Left ventricle myocardium superior (tissue), 1 donor: Measurements from ENCODE around the gene EFNA2. TPM values are rescaled to one million over a fixed set of nuclear protein-coding genes. Genes with fewer than 3 reads are reported as not detected.
"Not testable (repeated sequence)": the region's sequence is repeated elsewhere in the genome, so short reads cannot be mapped to it uniquely, and the experiment has no call there.

Experiments used
- ATAC-seq: fragments of 200-7000 bp; cut with Tn5 transposase; one replicate; pipeline ENCODE4 v1.9.1; 2020; ENCODE audit warnings: mild to moderate bottlenecking, moderate library complexity
- DNase-seq: peaks from one replicate; pipeline ENCODE4 v3.0.0-alpha.2; 2020
- intact Hi-C: fragments of 100-400 bp; cut with micrococcal nuclease; formaldehyde crosslinking; loops from one replicate; pipeline ENCODE4 v1.11.0; 2022
- total RNA-seq: library from RNA; stranded (reverse); fragmentation: NEBNext Ultra II Directional; extraction: Animal tissue kit (Norgen Biotek cat#: 25700); gene quantifications from one replicate; pipeline ENCODE4 v1.2.1, GENCODE V29; 2021
- donor health status: DM: no; HTN: yes; CAD: no; lungs with severe emphysema.

Gene EFNA2
- total RNA-seq, 1 donor from 2014 or later, result not detected

DNA sequence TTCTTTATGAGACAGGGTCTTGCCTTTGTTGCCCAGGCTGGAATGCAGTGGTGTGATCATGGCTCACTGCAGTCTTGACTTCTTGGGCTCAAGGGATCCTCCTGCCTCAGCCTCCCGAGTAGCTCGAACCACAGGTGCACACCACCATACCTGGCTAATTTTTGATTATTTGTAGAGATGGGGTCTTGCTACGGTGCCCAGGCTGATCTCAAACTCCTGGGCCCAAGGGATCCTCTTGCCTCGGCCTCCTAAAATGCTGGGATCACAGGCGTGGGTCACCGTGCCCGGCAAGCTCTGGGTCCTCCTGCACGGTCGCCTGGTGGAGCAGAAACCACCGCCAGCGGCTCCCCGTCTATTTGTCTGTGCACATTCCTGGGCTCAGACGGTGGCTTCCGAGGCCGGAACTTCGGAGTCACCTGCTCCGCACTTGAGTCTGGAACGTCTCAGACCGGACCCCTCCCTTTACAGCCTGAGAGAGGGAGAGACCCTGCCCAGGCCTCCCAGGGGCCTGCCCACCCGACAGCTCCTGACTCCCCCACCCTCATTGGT lies 22.2 kb downstream of the EFNA2 start:
- no peak for DNase-seq
- ATAC-seq, result no peak
- intact Hi-C loops, result no loop called here

DNA sequence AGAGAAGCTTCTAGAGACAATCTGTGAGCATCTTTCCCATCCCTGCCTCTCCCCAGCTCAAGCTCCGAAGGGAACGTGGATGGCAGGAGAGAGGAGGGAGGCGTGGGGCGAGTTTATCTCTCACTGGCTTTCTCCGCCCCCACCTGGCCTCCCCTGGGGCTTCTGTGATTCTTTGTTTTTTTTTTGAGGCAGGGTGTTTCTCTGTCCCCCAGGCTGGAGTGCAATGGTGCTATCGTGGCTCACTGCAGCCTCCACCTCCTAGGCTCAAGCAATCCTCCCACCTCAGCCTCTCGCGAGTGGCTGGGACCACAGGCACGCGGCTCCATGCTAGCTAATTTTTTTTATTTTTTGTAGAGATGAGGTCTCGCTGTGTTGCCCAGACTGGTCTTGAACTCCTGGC lies 23.0 kb downstream of the EFNA2 start:
- no peak for ATAC-seq
- intact Hi-C loops, result no loop called here

DNA sequence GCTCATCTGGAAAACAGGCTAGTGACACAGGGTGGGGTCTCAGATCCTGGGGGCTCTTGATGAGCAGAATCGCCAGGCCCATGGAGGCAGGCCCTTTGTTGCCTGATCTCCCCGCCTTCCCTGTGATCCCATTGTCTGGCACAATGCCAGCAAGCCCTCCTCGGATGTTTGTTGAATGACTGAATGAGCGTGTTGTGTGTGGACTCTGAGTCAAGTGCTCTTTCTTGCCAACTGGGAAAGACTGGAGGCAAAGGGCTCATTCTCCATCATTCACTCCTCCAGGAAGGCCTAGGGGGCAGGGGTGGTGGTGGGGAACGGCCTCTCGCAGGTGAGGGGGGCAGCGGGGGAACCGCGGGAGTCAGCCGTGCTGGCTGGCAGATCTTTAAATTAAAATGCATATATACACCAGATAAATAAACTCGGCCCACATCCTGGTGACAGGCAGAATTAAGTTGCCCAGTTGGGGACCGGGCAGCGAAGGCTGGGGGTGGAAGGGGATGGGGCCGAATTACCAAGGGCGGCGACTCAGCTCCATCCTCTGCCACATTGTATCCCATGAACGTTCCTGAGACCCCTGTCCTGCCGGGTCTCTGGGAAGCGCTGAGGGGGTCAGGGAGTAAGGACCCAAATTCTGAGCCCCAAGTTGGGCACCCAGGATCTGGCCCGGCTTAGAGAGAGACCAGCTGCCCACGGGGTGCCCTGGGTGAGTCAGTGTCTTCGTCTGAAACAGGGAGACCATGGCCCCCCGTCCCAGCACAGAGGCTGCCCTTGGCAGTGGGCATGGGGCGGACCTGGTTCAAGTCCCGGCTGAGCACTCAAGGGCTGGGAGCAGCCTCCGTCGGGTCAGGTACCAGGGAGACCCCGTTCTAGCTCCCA lies 24.5 kb downstream of the EFNA2 start:
- DNase-seq, result no peak
- intact Hi-C loops, result no loop called here
- ATAC-seq, result no peak

More for the DNA sequence above, 23.0 kb downstream of the EFNA2 start:
- DNase-seq, result no peak

DNA sequence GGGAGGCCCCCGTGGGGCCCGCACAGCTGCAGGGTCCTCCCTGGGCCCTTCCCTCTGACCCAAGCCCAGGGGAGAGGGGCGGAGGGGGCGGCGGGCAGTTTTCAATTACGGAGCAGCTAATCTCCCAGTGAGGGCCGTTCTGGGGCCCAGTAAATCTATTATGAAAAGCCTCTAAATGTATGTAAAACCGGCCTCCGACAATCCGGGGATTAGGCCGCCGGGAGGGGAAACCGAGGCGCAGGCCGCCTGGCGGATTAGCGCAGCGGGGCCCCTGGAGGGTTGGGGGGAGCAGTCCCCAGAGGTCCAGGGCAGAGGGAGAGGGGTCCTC lies 25.1 kb downstream of the EFNA2 start:
- intact Hi-C loops, result no loop called here
- no peak for DNase-seq
- ATAC-seq, result no peak

DNA sequence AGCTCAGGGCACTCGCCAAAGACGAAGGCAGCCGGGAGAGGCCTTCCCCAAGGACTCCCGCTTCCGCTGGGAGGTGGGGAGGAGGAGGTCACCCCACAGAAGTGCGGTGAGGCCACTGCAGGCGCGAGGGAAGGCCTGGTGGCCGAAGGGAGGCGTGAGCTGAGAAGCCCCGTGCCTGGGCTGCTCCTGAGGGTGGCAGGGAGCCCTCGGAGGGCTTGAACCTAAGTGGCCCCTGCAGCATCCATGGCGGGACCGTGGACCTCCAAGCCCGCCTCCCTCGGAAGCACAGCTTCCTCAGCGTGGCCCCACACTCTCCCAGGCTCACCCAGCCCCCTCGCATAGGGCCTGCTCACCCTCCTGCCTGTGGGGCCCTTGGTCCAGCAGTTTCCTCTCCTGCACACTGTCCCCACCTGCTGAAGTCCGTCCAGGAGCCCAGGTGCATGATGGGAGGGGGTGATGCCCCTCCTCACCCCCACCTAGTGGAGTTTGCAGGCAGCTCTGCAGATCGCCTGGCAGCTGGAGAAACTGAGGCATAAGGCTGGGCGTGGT lies 25.9 kb downstream of the EFNA2 start:
- DNase-seq (no peak), ATAC-seq (no peak)
- intact Hi-C loops, result no loop called here

DNA sequence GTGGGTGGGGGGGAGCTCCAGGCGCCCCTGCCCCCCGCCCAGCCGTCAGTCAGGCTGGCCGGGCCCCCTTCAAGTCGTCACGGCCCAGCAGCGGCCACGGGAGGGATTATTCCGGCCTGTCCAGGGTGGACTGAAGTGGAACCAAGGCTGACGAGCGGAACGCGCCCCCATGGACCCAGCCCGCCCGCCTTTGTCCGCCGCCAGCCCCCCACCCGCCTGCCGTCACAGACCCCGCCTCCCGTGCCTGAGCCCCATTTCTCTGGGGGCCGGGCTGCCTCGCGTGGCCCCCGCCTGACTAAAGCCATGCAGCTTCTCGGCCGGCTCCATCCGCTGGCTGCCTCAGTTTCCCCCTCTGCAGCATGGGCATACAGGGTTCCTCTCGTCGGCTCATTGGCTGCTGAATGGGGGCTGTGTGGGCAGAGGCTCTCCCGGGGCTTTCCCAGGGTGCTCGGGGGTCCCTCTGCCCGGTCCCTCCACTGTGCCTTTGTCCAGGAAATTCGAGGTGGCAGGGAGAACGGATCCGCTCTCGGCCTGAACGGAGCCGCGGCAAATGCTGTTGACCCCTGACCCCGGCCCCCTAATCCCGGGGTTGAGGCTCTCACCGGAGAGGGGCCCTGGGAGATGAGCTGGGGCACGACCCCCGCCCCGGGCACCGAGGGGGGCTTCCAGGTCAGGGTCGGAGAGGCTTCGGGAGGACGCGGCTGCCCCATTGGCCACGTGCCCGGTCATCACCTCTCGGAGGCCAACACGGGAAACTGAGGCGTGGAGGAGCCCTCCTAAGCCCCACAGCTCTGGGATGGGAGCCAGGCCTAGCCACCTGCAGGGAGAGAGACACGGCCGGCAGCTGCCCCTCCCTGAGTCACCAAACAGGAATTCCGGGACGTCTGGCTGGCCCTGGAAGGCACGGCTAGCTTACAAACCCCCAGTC lies 27.4 kb downstream of the EFNA2 start:
- intact Hi-C loops, result no loop called here
- DNase-seq (no peak), ATAC-seq (no peak)

DNA sequence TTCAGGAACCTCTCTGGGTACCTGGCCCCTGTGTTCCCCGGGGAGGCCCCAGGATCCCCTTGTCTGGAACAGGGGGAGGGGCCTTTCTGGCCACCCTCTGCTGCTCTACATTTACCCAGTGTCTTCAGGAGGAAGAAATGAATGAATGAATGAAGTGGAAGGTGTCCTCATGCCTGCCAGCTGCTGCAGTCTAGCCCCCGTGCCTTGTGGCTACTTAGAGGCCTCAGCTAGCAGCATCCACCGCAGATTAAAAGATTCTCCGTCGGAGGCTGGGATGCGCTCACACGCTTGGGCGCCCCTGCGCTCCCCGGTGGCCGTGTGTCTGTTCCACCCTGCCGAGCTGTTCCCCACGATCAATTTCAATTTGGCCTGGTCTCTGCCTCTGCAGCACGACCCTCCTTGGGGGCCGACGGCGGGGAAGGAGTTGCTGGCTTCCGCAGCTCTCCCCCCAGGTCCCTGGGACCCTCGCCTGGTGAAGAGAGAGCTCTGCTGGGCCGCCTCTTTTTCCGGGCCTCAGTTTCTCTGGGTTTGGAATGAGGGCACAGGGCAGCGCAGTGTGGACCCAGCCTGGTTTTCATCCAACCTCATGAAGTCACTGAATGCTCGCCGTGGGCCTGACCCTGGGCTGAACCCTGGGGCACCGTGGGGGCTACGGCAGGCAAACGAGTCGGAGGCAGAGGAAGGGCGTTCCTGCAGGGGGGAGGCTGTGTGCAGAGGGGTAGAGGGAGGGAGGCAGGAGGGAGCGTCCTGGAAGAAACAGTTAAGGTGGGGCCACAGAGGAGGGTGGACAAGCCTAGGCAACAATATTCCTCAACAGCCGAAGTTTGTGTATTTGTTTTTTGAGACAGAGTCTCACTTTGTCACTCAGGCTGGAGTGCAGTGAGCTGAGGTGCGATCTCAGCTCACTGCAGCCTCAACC lies 28.3 kb downstream of the EFNA2 start:
- ATAC-seq (no peak), DNase-seq (no peak)
- intact Hi-C loops, result no loop called here

DNA sequence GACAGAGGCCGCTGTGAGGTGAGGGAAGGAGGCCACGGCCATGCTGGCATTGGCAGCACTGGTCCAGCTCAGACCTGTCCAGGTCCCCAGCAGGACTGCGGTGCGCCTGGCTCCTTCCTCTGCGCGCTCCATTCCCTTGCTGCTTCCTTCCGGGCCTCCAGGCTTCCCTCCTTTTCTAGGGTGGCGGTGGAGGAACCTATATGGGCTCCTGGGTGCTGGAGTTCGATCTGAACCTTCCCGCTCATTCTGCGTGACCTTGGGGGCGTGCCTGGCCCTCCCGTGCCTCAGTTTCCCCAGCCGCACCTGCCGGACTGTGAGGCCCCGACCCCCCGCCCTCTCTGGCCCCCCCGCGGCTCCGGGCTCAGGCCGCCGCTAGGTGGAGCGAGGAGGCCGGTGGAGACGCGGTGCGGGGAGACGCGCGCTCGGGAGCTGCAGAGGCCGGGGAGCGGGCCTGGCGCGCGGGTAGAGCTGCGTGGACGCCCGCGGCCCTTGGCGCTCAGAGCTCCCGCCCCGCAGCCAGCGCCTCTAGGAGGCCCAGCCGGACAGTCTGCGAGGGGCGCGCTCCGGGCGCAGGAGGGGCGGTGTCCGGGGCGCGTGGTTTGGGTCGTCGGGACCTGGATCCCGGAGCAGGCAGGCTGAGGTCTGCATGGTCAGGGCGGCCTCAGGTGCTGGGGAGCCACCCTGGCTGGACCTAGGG lies 29.9 kb downstream of the EFNA2 start:
- intact Hi-C loops, result no loop called here
- ATAC-seq (peak; percentile 93), DNase-seq (peak; percentile 76)

DNA sequence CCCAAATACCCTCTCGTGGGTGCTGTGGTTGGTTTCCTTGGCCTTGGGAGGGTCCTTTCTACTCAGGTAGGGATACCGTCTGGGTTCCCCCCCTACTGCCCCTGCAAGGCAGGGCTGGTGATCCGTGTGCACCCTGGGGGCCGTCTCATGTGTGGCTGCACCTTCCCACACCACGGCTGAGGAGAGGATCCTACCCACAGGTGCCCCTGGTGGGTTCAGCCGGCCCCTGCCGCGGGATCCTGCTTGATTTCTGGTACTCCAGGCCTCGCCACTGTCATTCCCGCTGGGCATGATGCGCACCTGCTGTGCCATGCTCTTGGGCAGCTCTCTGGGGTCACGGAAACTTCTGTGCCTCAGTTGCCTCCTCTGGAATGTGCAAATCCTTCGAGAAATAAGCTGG lies 30.8 kb downstream of the EFNA2 start:
- ATAC-seq (no peak), DNase-seq (no peak)
- intact Hi-C loops, result no loop called here

DNA sequence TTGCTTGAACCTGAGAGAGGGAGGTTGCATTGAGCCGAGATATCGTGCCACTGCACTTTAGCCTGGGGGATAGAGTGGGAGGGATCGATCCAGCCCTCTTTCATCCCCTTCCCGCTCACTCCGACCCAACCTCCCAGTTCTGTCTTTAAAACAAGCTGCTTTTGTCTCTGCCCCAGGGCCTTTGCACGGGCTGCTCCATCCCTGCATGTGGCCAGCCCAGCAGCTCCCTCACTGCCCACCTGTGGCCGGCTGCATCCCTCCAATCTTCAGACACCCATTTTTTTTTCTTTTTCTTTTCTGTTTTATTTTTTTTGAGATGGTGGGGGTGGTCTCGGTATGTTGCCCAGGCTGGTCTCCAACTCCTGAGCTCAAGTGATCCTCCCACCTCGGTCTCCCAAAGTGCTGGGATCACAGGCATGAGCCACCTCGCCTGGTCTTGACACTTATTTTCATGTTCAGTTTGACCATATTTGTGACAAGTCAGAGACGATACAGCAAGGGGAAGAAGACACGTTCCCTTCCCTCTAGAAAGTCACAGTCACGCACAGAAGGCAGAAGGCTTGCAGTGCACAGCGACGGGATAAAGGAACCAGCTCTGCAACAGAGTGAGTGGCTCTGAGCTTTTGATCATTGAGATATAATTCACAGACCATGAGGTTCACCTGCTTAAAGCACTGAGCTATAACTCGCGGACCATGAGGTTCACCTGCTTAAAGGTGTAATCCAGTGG lies 31.8 kb downstream of the EFNA2 start:
- no peak for ATAC-seq
- intact Hi-C loops, result no loop called here
- no peak for DNase-seq

DNA sequence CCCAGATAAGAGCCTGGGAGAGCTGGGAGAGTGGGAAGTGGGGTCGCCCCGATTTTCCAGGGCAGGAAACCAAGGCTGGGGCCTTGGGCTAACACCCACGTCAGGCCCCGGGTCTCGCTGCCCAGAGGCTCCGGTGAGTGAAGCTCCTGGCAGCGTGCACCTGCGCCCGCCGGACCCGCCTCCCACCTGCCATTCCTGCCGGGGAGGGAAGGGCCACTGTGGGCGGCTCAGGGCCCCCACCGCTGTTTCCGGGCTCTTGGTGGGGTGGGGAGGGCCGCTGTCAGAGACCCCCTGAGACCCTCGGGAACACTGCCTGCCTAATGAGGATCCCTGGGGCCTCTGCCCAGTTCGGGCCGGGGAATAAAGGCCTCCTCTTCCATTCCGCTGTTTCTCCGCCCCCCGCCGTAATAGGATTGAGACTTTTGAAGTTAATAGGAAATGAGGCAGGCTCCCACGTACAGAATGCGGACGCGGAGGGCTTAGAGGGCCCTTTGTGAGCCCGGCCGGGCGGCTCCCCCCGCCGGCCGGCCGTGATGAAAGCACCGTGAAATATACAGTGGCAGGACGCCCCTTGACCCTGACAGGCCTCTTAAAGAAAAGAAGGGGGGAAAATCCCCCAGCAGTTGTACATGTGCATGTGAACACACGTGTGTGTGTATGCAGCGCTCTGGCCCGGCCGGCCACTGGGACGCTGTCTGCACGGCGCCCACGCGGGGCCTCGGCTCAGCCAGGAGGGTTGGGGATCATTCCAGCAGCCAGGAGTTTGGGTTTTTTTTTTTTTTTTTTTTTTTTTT lies 33.2 kb downstream of the EFNA2 start:
- ATAC-seq, result no peak
- DNase-seq, result no peak
- intact Hi-C loops, result no loop called here

DNA sequence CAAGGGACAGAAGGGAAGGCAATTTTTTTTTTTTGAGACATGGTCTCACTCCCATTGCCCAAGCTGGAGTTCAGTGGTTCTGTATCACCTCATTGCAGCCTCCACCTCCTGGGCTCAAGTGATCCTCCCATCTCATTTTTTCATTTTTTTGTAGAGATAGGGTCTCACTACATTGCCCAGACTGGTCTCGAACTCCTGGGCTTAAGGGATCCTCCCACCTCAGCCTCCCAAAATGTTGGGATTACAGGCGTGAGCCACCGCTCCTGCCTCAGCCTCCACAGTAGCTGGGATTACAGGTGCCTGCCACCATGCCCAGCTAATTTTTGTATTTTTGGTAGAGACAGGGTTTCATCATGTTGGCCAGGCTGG lies 34.6 kb downstream of the EFNA2 start:
- ATAC-seq, DNase-seq, intact Hi-C loops: not testable (repeated sequence)

DNA sequence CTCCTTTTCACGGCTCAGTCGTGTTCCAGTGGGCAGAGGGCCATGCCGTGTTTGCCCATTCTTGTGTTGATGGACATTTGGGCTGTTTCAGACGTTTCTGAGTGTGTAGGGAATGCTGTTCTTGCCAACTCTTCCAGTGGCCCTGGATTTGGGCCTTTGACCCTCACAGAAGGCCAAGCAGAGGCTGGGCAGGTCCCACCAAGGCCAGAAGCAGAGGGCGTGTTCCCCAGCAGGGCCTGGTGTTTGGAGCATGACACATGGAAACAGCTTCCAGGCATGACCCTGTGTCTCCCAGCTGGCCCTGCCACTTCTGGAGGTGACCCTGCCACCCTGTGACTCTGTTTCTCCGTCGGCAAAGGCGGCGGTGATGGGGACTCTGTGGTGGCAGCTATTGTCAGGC lies 35.9 kb downstream of the EFNA2 start:
- intact Hi-C loops, result no loop called here
- no peak for ATAC-seq
- no peak for DNase-seq

DNA sequence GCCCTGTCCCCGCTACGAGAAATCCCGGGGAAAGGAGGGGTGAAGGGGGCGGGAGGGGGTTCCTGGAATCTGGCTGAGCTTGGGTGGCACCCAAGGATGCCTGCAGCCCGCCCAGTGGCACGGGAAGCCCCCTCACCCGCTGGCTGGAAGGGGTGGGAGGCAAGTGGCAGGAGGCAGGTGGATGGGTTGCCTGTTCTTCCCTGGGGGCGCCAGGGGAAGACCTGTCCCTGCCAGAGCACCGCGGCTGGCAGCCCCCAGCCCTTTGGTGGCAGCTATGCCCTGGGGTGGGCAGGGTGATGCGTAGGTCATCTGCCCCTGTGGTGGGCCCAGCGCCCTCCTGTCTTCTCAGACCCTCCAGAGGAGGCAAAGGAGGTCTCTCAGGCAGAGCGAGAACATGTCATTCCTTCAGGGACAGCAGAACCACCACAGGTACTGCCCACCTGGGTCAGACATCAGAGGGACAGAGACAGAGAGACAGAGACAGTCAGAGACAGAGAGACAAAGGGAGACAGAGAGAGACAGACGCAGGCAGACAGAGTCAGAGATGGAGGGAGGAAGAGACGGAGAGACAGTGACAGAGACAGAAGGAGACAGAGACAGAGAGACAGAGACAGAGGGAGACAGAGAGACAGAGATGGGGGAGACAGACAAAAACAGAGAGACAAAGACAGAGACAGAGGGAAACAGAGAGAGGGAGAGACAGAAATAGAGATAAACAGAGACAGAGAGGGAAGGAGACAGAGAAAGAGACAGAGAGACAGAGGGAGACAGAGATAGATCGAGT lies 36.7 kb downstream of the EFNA2 start:
- intact Hi-C loops, result no loop called here
- ATAC-seq (no peak), DNase-seq (no peak)

DNA sequence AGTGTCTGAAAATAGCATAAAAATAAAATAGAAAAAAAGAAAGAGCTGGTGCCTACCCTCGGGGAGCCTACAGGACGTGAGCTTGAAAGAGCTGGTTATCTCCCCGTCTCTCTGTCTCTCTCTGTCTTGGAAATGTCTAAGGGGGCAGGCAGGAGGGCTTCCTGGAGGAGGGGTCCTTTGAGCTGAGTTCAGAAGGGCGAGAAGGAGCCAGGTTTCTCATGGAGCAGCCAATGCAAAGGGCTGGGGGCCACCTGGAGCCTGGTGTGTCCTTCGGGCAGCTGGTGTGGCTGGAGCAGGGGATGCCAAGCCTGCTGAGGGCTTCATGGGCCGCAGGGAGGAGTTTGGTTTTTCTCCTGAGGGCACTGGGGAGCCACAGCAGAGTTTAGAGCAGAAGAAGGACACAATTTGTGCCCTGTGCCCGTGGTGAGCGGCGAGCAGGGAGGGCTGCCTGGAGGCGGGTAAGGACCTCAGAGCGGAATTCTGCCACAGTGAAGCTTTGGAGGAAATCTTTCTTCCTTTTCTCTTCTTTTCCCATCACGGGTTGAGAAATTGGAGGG lies 38.7 kb downstream of the EFNA2 start:
- DNase-seq, result no peak
- intact Hi-C loops, result no loop called here

More for the DNA sequence above, 38.7 kb downstream of the EFNA2 start:
- ATAC-seq, result no peak
